ENCODE results near the gene AK8. TPM values are rescaled to one million over a fixed set of nuclear protein-coding genes. Genes with fewer than 3 reads are reported as not detected.
"Not testable (repeated sequence)": the region's sequence is repeated elsewhere in the genome, so short reads cannot be mapped to it uniquely, and the experiment has no call there.

AK8 gene
- total RNA-seq, 1 donor from 2014 or later = 0.46 TPM

DNA sequence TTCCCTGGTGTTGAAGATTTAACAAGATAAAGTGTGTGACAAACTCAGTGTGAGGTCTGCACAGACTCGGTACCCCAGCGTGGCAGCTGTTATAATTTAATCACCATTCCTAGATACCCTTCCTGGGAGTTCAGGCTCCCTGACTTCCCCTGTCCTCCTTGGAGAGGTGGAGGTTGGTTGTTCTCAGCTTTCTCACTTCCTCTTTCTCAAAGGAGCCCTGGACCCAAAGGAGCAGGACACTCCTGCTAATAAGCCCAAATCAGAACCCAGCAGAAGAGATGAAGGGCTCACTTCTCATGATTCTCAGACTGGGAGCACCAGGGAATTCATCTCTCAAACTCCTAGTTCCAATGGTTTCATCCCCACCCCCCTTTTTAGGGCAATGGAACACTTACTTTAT lies 149.6 kb downstream of the AK8 start:
- H3K4me3 ChIP-seq (ENCODE audit: low read depth, low read length) = no peak overlapping the region
- TF ChIP-seq, protein P1, sequence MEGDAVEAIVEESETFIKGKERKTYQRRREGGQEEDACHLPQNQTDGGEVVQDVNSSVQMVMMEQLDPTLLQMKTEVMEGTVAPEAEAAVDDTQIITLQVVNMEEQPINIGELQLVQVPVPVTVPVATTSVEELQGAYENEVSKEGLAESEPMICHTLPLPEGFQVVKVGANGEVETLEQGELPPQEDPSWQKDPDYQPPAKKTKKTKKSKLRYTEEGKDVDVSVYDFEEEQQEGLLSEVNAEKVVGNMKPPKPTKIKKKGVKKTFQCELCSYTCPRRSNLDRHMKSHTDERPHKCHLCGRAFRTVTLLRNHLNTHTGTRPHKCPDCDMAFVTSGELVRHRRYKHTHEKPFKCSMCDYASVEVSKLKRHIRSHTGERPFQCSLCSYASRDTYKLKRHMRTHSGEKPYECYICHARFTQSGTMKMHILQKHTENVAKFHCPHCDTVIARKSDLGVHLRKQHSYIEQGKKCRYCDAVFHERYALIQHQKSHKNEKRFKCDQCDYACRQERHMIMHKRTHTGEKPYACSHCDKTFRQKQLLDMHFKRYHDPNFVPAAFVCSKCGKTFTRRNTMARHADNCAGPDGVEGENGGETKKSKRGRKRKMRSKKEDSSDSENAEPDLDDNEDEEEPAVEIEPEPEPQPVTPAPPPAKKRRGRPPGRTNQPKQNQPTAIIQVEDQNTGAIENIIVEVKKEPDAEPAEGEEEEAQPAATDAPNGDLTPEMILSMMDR (conservative IDR thresholded peaks at IDR 0.05; ENCODE audit: low read depth, low read length) = no peak
- no peak for DNase-seq (ENCODE audit: low read depth)

DNA sequence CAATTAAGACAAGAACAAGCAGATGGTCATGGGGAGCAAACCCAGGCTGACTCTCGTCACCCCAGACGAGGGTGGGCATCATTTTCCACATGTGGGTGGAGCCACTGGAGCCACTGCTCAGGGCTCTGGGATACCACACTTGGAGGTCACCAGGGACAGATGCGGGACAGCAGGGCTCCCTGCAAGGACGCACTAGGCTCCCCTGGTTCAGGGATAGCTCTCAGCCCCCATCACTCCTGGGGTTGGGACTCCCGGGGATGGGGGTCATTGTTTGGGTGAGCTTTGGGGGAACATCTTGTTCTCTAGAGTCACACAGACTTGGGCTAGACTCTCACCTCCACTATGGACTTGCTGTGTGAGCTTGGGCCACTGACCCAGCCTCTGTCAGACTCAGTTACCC lies 150.0 kb downstream of the AK8 start:
- TF ChIP-seq, protein P1 (conservative IDR thresholded peaks at IDR 0.05; ENCODE audit: low read depth, low read length) = no peak
- no peak for DNase-seq (ENCODE audit: low read depth)
- no peak overlapping the region for H3K4me3 ChIP-seq (ENCODE audit: low read depth, low read length)

DNA sequence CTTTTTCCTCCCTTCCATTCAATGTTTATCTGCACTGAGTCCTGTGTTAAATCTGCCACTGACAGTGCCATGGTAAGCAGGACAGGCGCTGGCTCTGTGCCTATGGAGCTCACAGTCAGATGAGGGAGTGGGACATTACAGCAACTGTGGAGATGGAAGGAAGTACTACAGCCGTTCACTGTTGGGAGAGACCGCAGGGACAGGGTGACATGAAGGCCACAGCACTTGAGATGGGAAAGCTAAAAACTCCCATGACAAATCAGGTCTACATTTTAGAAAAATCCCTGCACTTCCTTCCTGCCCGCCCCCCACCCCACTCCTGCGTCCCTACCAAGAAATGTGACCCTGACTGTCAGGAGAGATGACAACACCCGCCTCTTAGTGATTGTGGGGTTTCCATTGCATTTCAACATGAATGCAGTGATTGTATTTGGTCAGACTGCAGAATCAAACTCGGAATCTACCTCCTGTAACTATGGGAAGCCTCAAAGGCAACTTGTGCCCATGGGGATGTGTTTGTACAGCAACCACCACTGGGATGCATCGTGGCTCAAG lies 151.4 kb downstream of the AK8 start:
- H3K4me3 ChIP-seq (ENCODE audit: low read depth, low read length) = no peak overlapping the region
- TF ChIP-seq, protein P1 (conservative IDR thresholded peaks at IDR 0.05; ENCODE audit: low read depth, low read length) = no peak
- no peak for DNase-seq (ENCODE audit: low read depth)

DNA sequence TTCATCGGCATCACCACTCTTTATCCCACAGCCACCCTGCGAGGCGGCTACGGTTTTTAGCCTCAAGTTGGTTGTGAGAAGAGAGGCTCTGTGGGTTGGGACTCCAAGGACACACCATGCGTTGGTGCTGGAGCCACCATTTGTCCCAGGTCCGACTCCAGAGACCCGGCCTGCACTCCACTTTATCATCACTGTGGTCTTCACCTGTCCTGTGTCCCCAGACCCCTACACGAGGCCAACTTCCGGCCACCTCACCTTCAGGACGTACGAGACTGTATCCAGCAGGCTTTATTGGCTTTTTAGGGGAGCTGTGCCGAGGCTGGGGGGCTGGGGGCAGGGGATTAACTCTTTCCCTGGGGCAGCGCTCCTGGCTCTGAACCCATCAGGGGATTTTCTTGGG lies 152.8 kb downstream of the AK8 start:
- TF ChIP-seq, protein P1 (conservative IDR thresholded peaks at IDR 0.05; ENCODE audit: low read depth, low read length) = no peak
- no peak for DNase-seq (ENCODE audit: low read depth)
- no peak overlapping the region for H3K4me3 ChIP-seq (ENCODE audit: low read depth, low read length)

DNA sequence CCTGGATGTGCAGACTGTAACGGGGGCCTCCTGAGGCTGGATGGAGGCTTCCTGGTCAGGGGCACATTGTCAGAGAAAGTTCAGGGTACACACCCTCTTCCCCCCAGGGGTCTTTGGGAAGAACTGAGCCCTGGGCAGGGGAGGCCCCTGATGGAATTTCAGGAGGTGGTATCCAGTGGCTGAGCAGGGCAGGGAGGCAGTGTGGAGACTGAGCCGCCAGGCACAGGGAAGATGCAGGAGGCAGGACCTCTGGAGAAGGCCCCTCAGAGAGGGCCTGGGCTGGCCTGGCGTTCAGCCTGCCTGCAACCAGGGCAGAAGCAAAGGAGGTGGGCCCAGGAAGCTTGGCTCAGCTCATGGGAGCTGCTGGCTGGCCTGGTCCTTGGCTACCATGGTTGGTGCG lies 154.3 kb downstream of the AK8 start:
- no peak for DNase-seq (ENCODE audit: low read depth)
- TF ChIP-seq, protein P1 (conservative IDR thresholded peaks at IDR 0.05; ENCODE audit: low read depth, low read length) = no peak
- H3K4me3 ChIP-seq (ENCODE audit: low read depth, low read length) = no peak overlapping the region

DNA sequence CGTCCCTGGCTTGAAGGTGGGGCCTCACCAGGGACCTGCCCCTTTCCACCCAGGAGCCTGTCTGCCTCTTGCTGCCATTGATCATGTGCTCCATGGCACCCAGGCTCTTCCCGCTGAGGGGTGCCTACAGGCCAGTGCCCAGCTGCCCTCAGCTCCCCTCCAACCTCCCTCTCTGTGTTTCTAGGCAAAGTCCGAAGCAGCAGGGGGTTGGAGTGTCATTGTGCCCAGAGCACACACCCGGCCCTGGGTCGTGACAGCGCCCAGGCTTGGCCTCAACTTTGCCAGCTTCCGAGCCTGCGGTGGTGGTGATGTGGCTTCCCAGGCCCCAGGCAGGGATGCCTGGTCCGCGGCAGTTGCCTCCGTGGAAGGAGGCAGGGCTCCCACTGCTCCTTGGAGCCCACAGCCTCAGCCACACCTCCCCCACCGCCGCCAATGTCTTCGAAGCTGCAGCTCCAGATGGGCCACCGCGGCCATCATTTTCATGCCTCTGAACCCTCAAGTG lies 155.5 kb downstream of the AK8 start:
- no peak overlapping the region for H3K4me3 ChIP-seq (ENCODE audit: low read depth, low read length)
- DNase-seq (ENCODE audit: low read depth) = no peak
- TF ChIP-seq, protein P1 (conservative IDR thresholded peaks at IDR 0.05; ENCODE audit: low read depth, low read length) = no peak

DNA sequence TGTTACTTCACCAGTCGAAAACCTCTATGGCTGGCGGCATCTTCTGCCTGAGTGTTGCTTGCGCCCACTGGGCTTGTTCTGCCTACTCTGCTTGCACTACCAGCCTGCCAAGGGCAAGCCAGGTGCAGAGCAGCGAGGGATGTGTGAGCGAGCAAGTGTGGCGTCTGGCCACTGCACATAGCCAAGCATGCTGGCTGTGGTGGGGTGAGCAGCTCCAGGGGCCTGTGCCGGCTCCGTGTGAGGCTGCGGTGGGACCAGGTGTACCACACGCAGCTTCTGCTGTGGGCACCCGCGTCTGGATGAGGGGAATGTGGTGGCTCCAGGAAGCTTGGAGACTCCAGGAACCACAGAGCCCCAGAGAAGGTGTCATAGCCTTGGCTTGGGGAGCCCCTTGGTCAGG lies 156.4 kb downstream of the AK8 start:
- H3K4me3 ChIP-seq (ENCODE audit: low read depth, low read length) = no peak overlapping the region
- TF ChIP-seq, protein P1 (conservative IDR thresholded peaks at IDR 0.05; ENCODE audit: low read depth, low read length) = no peak
- DNase-seq (ENCODE audit: low read depth) = no peak

DNA sequence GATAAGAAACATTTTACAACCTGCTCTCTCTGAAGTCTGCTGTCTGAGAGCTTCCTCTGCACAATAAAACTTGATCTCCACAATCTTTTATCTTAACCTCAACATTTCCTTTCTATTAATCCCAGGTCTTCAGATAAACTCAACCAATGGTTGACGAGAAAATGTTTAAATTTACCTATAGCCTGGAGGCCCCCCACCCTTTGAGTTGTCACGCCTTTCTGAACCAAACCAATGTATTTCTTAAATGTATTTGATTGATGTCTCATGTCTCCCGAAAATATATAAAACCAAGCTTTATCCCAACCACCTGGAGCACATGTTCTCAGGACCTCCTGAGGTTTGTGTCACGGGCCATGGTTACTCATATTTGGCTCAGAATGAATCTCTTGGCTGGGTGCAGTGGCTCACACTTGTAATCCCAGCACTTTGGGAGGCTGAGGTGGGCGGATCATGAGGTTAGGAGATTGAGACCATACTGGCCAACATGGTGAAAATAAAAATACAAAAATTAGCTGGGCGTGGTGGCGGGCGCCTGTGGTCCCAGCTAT lies 159.6 kb downstream of the AK8 start:
- not testable (repeated sequence) for DNase-seq (ENCODE audit: low read depth); H3K4me3 ChIP-seq (ENCODE audit: low read depth, low read length)
